Gastroesophageal sphincter (tissue), 3 donors: ENCODE results near the gene C15orf62.

Experiments used
- EP300 ChIP-seq: sonication (generic); formaldehyde crosslinking; IDR thresholded peaks from one replicate; pipeline ENCODE4 v1.6.1; 2017; ENCODE audit warnings: antibody characterized with exemption, mild to moderate bottlenecking
- POLR2AphosphoS5 ChIP-seq: sonication (generic); formaldehyde crosslinking; IDR thresholded peaks from one replicate; pipeline ENCODE4 v1.6.1; 2017; ENCODE audit warnings: antibody characterized with exemption
- TF ChIP-seq, protein P1 (sequence below), 4 experiments: fragments of 200-600 bp in 2 of 4; fragments of 450-650 bp in 2 of 4; sonication (generic) in 1 of 4; IDR thresholded peaks; one replicate each; pipeline ENCODE4 v1.5.1; 2017 to 2019; ENCODE audit warnings: antibody characterized with exemption in 4 of 4, mild to moderate bottlenecking in 2 of 4, moderate library complexity in 2 of 4

DNA sequence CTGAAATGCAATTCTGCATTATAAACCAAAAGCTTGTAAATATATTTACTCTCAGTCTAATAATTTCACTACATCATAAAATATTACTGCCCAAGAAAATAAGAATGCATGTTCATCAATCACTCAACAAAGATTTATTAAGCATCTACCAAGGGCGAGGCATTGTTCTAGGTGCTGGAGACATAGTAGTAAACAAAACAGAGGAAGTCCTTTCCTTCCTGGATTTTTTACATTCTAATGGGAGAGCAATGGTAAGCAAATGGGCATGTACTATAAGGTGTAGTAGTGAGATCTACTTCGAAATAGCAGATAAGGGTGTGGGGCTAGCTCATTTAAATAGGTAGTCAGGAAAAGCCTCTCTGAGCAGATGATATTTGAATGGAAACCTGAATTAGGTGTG is 26.3 kb downstream of the C15orf62 start:
- TF ChIP-seq, protein P1, sequence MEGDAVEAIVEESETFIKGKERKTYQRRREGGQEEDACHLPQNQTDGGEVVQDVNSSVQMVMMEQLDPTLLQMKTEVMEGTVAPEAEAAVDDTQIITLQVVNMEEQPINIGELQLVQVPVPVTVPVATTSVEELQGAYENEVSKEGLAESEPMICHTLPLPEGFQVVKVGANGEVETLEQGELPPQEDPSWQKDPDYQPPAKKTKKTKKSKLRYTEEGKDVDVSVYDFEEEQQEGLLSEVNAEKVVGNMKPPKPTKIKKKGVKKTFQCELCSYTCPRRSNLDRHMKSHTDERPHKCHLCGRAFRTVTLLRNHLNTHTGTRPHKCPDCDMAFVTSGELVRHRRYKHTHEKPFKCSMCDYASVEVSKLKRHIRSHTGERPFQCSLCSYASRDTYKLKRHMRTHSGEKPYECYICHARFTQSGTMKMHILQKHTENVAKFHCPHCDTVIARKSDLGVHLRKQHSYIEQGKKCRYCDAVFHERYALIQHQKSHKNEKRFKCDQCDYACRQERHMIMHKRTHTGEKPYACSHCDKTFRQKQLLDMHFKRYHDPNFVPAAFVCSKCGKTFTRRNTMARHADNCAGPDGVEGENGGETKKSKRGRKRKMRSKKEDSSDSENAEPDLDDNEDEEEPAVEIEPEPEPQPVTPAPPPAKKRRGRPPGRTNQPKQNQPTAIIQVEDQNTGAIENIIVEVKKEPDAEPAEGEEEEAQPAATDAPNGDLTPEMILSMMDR (IDR thresholded peaks at IDR 0.05): no peak
- TF ChIP-seq EP300 (no peak), POLR2AphosphoS5 (no peak)
